ENCODE measurements around the gene ATP9A. TPM values are rescaled to one million over a fixed set of nuclear protein-coding genes. Genes with fewer than 3 reads are reported as not detected.

The ATP9A gene
- total RNA-seq, 1 donor, result 69.1 TPM

- DNase-seq (ENCODE audit: low read depth), result no peak
- TF ChIP-seq, protein P1, sequence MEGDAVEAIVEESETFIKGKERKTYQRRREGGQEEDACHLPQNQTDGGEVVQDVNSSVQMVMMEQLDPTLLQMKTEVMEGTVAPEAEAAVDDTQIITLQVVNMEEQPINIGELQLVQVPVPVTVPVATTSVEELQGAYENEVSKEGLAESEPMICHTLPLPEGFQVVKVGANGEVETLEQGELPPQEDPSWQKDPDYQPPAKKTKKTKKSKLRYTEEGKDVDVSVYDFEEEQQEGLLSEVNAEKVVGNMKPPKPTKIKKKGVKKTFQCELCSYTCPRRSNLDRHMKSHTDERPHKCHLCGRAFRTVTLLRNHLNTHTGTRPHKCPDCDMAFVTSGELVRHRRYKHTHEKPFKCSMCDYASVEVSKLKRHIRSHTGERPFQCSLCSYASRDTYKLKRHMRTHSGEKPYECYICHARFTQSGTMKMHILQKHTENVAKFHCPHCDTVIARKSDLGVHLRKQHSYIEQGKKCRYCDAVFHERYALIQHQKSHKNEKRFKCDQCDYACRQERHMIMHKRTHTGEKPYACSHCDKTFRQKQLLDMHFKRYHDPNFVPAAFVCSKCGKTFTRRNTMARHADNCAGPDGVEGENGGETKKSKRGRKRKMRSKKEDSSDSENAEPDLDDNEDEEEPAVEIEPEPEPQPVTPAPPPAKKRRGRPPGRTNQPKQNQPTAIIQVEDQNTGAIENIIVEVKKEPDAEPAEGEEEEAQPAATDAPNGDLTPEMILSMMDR (IDR thresholded peaks at IDR 0.05; ENCODE audit: insufficient read depth, low read length), result no peak
- H3K4me3 ChIP-seq (ENCODE audit: low read depth, low read length), result no peak overlapping the region
These were observed 155.3 kb downstream of the ATP9A start for GRCh38 chr20:51612896-51613295.

- no peak overlapping the region for H3K4me3 ChIP-seq (ENCODE audit: low read depth, low read length)
- DNase-seq (ENCODE audit: low read depth), result no peak
- TF ChIP-seq, protein P1 (IDR thresholded peaks at IDR 0.05; ENCODE audit: insufficient read depth, low read length), result no peak
These were observed 156.6 kb downstream of the ATP9A start for GRCh38 chr20:51611625-51611890.

DNA sequence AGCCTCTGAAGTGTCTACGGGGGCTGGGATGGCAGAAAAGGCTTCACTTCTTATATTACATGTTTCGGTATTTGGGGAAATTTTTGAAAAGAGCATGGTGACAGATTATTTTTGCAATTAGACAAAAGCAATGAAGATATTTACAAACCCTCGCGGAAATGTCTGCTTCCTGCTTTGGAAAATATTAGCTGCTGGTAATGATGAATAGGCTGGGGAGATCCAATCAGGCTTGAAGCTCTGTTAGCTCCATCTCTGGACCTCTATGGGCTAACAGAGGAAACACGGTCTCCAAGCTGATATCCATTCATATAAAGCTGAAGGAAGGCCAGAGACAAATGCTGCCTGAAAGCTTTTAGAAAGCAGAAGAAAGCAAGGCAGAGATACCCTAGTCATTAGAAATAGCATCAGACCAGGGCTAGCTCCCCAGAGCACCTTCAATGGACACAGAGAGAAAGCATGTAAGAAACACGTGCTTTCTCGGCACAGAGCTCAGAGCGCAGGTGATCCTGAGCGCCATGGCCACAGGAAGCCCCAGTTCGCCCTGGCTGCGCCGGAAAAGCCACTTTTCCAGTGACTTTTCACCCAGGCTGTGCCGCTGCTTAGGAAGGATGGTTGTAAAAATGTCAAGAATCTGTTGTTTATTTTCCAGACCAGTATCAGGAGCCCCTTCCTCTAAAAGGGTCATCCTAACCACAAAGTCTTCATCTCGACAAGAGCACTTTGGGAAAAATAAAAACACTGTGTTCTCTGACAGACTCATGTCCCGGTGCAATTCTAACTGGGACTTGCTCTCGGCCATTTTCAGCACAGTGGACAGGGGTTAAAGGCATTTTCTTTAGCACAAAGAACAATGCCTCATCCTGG lies 157.2 kb downstream of the ATP9A start:
- no peak overlapping the region for H3K4me3 ChIP-seq (ENCODE audit: low read depth, low read length)
- no peak for DNase-seq (ENCODE audit: low read depth)
- TF ChIP-seq, protein P1 (IDR thresholded peaks at IDR 0.05; ENCODE audit: insufficient read depth, low read length), result no peak

- DNase-seq (ENCODE audit: low read depth), result no peak
- no peak overlapping the region for H3K4me3 ChIP-seq (ENCODE audit: low read depth, low read length)
- TF ChIP-seq, protein P1 (IDR thresholded peaks at IDR 0.05; ENCODE audit: insufficient read depth, low read length), result no peak
These were observed 158.1 kb downstream of the ATP9A start for GRCh38 chr20:51610111-51610510.

- DNase-seq (ENCODE audit: low read depth), result no peak
- TF ChIP-seq, protein P1 (IDR thresholded peaks at IDR 0.05; ENCODE audit: insufficient read depth, low read length), result no peak
- H3K4me3 ChIP-seq (ENCODE audit: low read depth, low read length), result no peak overlapping the region
These were observed 158.9 kb downstream of the ATP9A start for GRCh38 chr20:51609251-51609650.

DNA sequence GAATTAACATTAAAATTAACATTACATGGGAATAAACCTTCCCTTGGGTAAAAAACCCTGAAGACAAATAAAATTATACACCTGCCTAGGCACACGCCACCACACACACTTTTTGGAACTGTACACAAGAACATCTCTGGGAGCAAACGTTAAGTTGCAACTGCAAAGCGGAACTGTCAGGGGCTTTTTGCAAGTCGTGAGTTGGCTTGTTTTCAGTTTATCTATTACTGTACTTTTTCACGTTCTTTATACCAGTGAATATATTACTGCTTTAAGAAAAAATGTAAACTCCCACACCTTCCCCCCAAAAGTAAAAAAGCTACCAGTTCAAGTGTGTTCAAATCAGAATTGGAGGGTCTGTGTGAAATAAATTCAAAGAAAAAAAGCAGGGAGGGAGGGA lies 160.1 kb downstream of the ATP9A start:
- DNase-seq (ENCODE audit: low read depth), result no peak
- H3K4me3 ChIP-seq (ENCODE audit: low read depth, low read length), result no peak overlapping the region
- TF ChIP-seq, protein P1 (IDR thresholded peaks at IDR 0.05; ENCODE audit: insufficient read depth, low read length), result no peak

DNA sequence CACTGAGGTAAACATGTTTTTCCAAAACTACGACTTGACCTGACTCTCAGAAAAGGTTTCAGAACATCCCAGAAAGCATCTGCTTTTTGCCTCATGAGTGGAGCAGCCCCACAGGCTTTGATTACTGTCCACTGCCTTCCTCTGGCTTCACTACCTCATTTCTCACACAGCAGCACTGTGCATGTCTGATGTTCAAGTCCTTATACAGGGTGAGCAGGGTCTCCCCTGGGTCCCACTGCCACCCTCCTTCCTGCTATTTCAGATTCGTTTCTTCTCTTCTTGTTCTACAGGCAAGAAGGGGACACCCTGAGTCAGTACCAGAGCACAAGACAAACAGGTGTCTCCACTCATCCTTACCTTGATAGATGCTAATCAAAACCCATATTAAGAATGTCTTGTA lies 161.0 kb downstream of the ATP9A start:
- H3K4me3 ChIP-seq (ENCODE audit: low read depth, low read length), result no peak overlapping the region
- no peak for DNase-seq (ENCODE audit: low read depth)
- TF ChIP-seq, protein P1 (IDR thresholded peaks at IDR 0.05; ENCODE audit: insufficient read depth, low read length), result no peak
